H9 (cell line): ENCODE results near the gene CNBP. TPM values are rescaled to one million over a fixed set of nuclear protein-coding genes. Genes with fewer than 3 reads are reported as not detected.
A peak's percentile ranks its signal among the peaks of the same experiment; 100 is the strongest.

Experiments
- DNase-seq: peaks from one replicate; pipeline ENCODE4 v3.0.0-alpha.2; 2017
- H2AFZ ChIP-seq: one replicate; pipeline ENCODE4 v1.6.1; 2013; ENCODE audit warnings: mild to moderate bottlenecking, low read length, control low read depth, moderate library complexity
- H2AK5ac ChIP-seq: 2 replicates; pipeline ENCODE4 v1.6.1; 2013; ENCODE audit warnings: low read length, control low read depth, mixed read lengths; ENCODE audit not compliant: insufficient read length
- H2BK120ac ChIP-seq: one replicate; pipeline ENCODE4 v1.6.1; 2013; ENCODE audit warnings: low read depth, mild to moderate bottlenecking, low read length, control low read depth, inconsistent platforms; ENCODE audit not compliant: poor library complexity, severe bottlenecking
- H2BK12ac ChIP-seq: 2 replicates; pipeline ENCODE4 v1.6.1; 2013; ENCODE audit warnings: low read length, control low read depth, mixed read lengths, low read depth; ENCODE audit not compliant: insufficient read length
- H2BK15ac ChIP-seq: 2 replicates; pipeline ENCODE4 v1.6.1; 2013; ENCODE audit warnings: low read depth, low read length, control low read depth
- H2BK20ac ChIP-seq: one replicate; pipeline ENCODE4 v1.6.1; 2013; ENCODE audit warnings: low read depth, mild to moderate bottlenecking, low read length, control low read depth, inconsistent platforms; ENCODE audit not compliant: poor library complexity, severe bottlenecking
- H2BK5ac ChIP-seq: 2 replicates; pipeline ENCODE4 v1.6.1; 2013; ENCODE audit warnings: low read length, control low read depth, mixed read lengths; ENCODE audit not compliant: insufficient read length
- H3K14ac ChIP-seq: 2 replicates; pipeline ENCODE4 v1.6.1; 2013; ENCODE audit warnings: low read length, control low read depth; ENCODE audit not compliant: insufficient read depth
- H3K18ac ChIP-seq: 2 replicates; pipeline ENCODE4 v1.6.1; 2013; ENCODE audit warnings: low read depth, mild to moderate bottlenecking, mixed read lengths, low read length, control low read depth; ENCODE audit not compliant: insufficient read length
- H3K23ac ChIP-seq: 2 replicates; pipeline ENCODE4 v1.6.1; 2013; ENCODE audit warnings: low read length, control low read depth, mixed read lengths, low read depth; ENCODE audit not compliant: insufficient read length
- H3K23me2 ChIP-seq: 2 replicates; pipeline ENCODE4 v1.6.1; 2013; ENCODE audit warnings: low read depth, mild to moderate bottlenecking, mixed read lengths, low read length, control low read depth; ENCODE audit not compliant: insufficient read length, poor library complexity, severe bottlenecking
- H3K27ac ChIP-seq: 2 replicates; pipeline ENCODE4 v1.5.1; 2013; ENCODE audit warnings: low read length, control low read depth, mixed read lengths, low read depth; ENCODE audit not compliant: insufficient read length
- H3K27me3 ChIP-seq: 2 replicates; pipeline ENCODE4 v1.6.1; 2013; ENCODE audit warnings: low read length, control low read depth, inconsistent platforms; ENCODE audit not compliant: insufficient read depth
- H3K4ac ChIP-seq: 2 replicates; pipeline ENCODE4 v1.6.1; 2013; ENCODE audit warnings: low read depth, mild to moderate bottlenecking, control low read depth, inconsistent platforms, low read length, moderate library complexity
- H3K4me1 ChIP-seq: 2 replicates; pipeline ENCODE4 v1.6.1; 2013; ENCODE audit warnings: low read length, control low read depth, inconsistent platforms; ENCODE audit not compliant: insufficient read depth
- H3K4me2 ChIP-seq: 2 replicates; pipeline ENCODE4 v1.6.1; 2013; ENCODE audit warnings: low read length, control low read depth, mixed read lengths; ENCODE audit not compliant: insufficient read length, insufficient read depth
- H3K56ac ChIP-seq: 2 replicates; pipeline ENCODE4 v1.6.1; 2013; ENCODE audit warnings: low read depth, mild to moderate bottlenecking, mixed read lengths, low read length, control low read depth; ENCODE audit not compliant: insufficient read length
- H3K79me1 ChIP-seq: 2 replicates; pipeline ENCODE4 v1.6.1; 2013; ENCODE audit warnings: low read depth, mild to moderate bottlenecking, moderate library complexity, low read length, control low read depth, inconsistent platforms; ENCODE audit not compliant: insufficient read depth, poor library complexity, severe bottlenecking
- H3K79me2 ChIP-seq: 2 replicates; pipeline ENCODE4 v1.6.1; 2013; ENCODE audit warnings: low read length, control low read depth, inconsistent platforms; ENCODE audit not compliant: insufficient read depth
- H3K9ac ChIP-seq: 2 replicates; pipeline ENCODE4 v1.6.1; 2013; ENCODE audit warnings: low read length, control low read depth, mixed read lengths; ENCODE audit not compliant: insufficient read length; ENCODE audit errors: extremely low read depth
- H3K9me3 ChIP-seq: one replicate; pipeline ENCODE4 v1.6.1; 2013; ENCODE audit warnings: low read depth, low read length, inconsistent platforms; ENCODE audit not compliant: control insufficient read depth
- H3T11ph ChIP-seq: one replicate; pipeline ENCODE4 v1.6.1; 2013; ENCODE audit warnings: mild to moderate bottlenecking, low read length, control low read depth, inconsistent platforms
- H4K20me1 ChIP-seq: one replicate; pipeline ENCODE4 v1.6.1; 2013; ENCODE audit not compliant: control insufficient read depth, insufficient read length, insufficient read depth
- H4K5ac ChIP-seq: 2 replicates; pipeline ENCODE4 v1.6.1; 2013; ENCODE audit warnings: low read depth, mild to moderate bottlenecking, mixed read lengths, low read length, control low read depth; ENCODE audit not compliant: insufficient read length
- H4K8ac ChIP-seq: replicated peaks from 2 replicates; pipeline ENCODE4 v1.6.1; 2013; ENCODE audit warnings: low read length, control low read depth, mixed read lengths, low read depth; ENCODE audit not compliant: insufficient read length
- H4K91ac ChIP-seq: 2 replicates; pipeline ENCODE4 v1.6.1; 2013; ENCODE audit warnings: low read depth, mild to moderate bottlenecking, moderate library complexity, mixed read lengths, low read length, control low read depth; ENCODE audit not compliant: insufficient read length
- H3K27ac Mint-ChIP-seq, 3 experiments: 2 replicates in 2 of 3; 3 replicates in 1 of 3; pipeline ENCODE4 v1.8.0; 2020 to 2021; ENCODE audit warnings: mixed read lengths in 3 of 3, mild to moderate bottlenecking in 1 of 3, moderate library complexity in 1 of 3
- H3K27me3 Mint-ChIP-seq: 2 replicates; pipeline ENCODE4 v1.8.0; 2021; ENCODE audit warnings: low read depth, mild to moderate bottlenecking, moderate library complexity, mixed read lengths
- H3K36me3 Mint-ChIP-seq, 3 experiments: 2 replicates in 2 of 3; 3 replicates in 1 of 3; pipeline ENCODE4 v1.8.0; 2020 to 2021; ENCODE audit warnings: low read depth in 3 of 3, mixed read lengths in 3 of 3; ENCODE audit not compliant: insufficient read depth in 1 of 3
- H3K4me1 Mint-ChIP-seq, 2 experiments: 2 replicates each; pipeline ENCODE4 v1.8.0; 2020; ENCODE audit warnings: mixed read lengths in 2 of 2
- H3K4me3 Mint-ChIP-seq, 2 experiments: 2 replicates in 1 of 2; 3 replicates in 1 of 2; pipeline ENCODE4 v1.8.0; 2020 to 2021; ENCODE audit warnings: mild to moderate bottlenecking in 2 of 2, mixed read lengths in 2 of 2, moderate library complexity in 1 of 2
- H3K9me3 Mint-ChIP-seq, 2 experiments: 2 replicates in 1 of 2; 3 replicates in 1 of 2; pipeline ENCODE4 v1.8.0; 2020; ENCODE audit warnings: mild to moderate bottlenecking in 2 of 2, mixed read lengths in 2 of 2, moderate library complexity in 1 of 2
- CTCF ChIP-seq: fragments of 200-600 bp; sonication (generic); conservative IDR thresholded peaks from 3 replicates; pipeline ENCODE4 v1.8.0; 2021; ENCODE audit warnings: antibody characterized with exemption, mild to moderate bottlenecking
- WGBS: extraction: QIAGEN DNeasy Blood & Tissue Kit; methylation state at CpG from one replicate; pipeline ENCODE4 v1.1.7; 2013; ENCODE audit warnings: missing lambda C conversion rate, low lambda C conversion rate, mixed read lengths; ENCODE audit not compliant: insufficient read length; ENCODE audit errors: extremely low coverage; 5-methylcytosine and 5-hydroxymethylcytosine counted together
- total RNA-seq: library from RNA; stranded (reverse); gene quantifications from 2 replicates; pipeline ENCODE4 v1.2.1, GENCODE V29; 2021

CNBP gene
- total RNA-seq, 1 experiment from 2014 or later: 433 TPM

GRCh38 chr3:129126726-129127280, 56.9 kb downstream of the CNBP start:
- H3K14ac ChIP-seq: no peak overlapping the region
- no peak overlapping the region; a peak in 1 of 5 replicates for H3K4me3 Mint-ChIP-seq
- no peak overlapping the region for H2BK20ac ChIP-seq
- no peak overlapping the region for H2AK5ac ChIP-seq
- no peak overlapping the region for H3K27ac ChIP-seq
- no peaks in the 10 kb centered on the region for H3K27me3 ChIP-seq
- no peak overlapping the region for H3K4ac ChIP-seq
- no peak for DNase-seq
- H3K9me3 ChIP-seq: no peaks in the 10 kb centered on the region
- WGBS: no CpG with 5 or more reads among the region's 9 CpGs
- H2BK15ac ChIP-seq: no peak overlapping the region
- no peak overlapping the region for H3K4me2 ChIP-seq
- H4K20me1 ChIP-seq: no peaks in the 10 kb centered on the region
- no peaks in the 10 kb centered on the region; the same call in 1 of the 2 replicates for H3K27me3 Mint-ChIP-seq
- no peak overlapping the region for H3K9ac ChIP-seq
- H3K79me1 ChIP-seq: no peaks in the 10 kb centered on the region
- H2BK120ac ChIP-seq: no peak overlapping the region
- H4K5ac ChIP-seq: no peak overlapping the region
- H3K23me2 ChIP-seq: peaks cover 5% of the 10 kb centered on the region
- no peak overlapping the region for H2BK12ac ChIP-seq
- no peak overlapping the region for H4K91ac ChIP-seq
- no peak overlapping the region for H2AFZ ChIP-seq
- H3K4me1 ChIP-seq: no peaks in the 10 kb centered on the region
- H3K23ac ChIP-seq: no peak overlapping the region
- no peak overlapping the region for H3K18ac ChIP-seq
- H3T11ph ChIP-seq: no peak overlapping the region
- H3K36me3 Mint-ChIP-seq: peaks cover 4 to 33% (median 20%) of the 10 kb centered on the region in 3 experiments; a peak in 6 of 7 replicates
- no peak overlapping the region for H3K56ac ChIP-seq
- H3K27ac Mint-ChIP-seq: peak overlapping the region in 2 of 3 experiments; percentile 22 to 85; a peak in 3 of 7 replicates
- H2BK5ac ChIP-seq: no peak overlapping the region
- H3K9me3 Mint-ChIP-seq: no peaks in the 10 kb centered on the region
- no peaks in the 10 kb centered on the region for H3K79me2 ChIP-seq
- no peak overlapping the region for H4K8ac ChIP-seq
- peaks cover 9 to 11% of the 10 kb centered on the region in 2 experiments for H3K4me1 Mint-ChIP-seq
- TF ChIP-seq CTCF: no peak
